Lung microvascular endothelial cell (primary cell): Measurements from ENCODE around the gene SMAD7. TPM values are rescaled to one million over a fixed set of nuclear protein-coding genes. Genes with fewer than 3 reads are reported as not detected.

Experiments used
- DNase-seq, 2 donors: peaks; one replicate each; pipeline versions ENCODE4 v3.0.0 to v3.0.0-alpha.2; 2010; ENCODE audit warnings: low read depth in 2 of 2
- total RNA-seq: library from RNA; depleted of rRNA; stranded (reverse); fragments of >200 nt; gene quantifications from 2 replicates; pipeline ENCODE4 v1.2.1, GENCODE V29; 2014

The SMAD7 gene
- total RNA-seq, 1 donor from 2014 or later: 3.0 TPM

DNA sequence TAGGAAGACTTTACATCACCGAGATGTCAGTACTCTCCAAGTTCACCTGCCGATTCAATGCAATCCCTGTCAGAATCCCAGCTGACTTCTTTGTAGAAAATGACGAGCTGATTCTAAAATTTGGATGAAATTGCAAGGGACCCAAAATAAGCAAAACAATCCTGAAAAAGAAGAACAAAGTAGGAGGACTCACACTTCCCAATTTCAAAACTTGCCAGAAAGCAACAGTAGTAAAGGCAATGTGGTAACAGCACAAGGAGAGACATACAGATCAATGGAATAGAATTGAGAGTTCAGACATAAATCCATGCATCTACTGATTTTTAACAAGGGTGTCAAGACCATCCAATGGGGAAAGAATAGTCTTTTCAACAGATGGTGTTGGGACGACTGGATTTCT, 52.2 kb downstream of the SMAD7 start:
- DNase-seq: no peak

DNA sequence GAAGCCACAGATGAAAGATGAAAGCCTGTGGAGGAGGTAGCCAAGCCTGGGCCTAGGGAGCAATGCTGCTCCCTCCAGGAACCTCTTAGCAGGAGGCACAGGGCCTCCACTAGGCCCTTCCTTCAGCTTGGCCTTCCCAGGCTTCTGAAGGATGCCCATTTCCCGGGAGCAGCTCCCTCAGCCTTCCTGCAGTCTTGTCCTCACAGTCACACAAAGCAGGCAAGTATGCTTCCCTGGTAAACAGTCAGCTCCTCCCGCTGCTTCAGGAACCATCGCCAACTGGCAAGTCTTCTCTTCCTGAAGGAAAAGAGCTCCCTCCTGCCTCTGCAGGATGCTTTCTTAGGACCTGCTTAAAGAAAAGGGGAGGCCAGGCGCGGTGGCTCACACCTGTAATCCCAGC, 53.2 kb downstream of the SMAD7 start:
- DNase-seq: peak in 1 of 2 donors; percentile 27

DNA sequence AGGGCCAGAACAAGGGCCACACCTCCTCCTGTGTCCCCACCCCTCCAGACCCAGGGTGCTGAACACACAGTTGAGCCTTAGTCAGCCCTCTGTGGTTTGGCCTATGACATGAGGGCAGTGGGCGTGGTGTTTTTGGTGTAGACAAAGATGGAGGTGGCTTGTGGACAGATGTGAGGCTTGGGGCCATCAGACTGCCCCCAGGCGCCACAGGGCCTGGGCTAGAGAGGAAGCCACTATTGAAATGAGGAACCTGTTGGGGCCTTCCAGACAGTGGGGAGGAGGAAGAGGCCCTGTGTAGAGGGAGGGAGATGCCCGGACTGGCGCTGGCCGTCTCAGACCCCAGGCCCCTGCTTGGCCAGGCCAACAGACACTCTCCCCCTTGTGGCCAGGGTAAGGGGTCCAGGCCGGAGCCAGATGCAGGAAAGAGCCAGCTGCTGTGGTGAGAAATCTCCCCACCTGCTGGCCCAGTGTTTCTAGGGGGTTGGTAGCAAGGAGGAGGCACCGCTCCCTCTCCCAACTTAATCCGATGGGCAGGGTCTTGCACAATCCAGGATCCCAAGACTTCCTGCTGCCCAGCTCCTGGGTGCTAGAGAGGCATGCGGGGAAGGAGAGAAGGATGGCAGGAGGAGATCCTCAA, 53.8 kb downstream of the SMAD7 start:
- DNase-seq: peak; percentile 31 to 37

DNA sequence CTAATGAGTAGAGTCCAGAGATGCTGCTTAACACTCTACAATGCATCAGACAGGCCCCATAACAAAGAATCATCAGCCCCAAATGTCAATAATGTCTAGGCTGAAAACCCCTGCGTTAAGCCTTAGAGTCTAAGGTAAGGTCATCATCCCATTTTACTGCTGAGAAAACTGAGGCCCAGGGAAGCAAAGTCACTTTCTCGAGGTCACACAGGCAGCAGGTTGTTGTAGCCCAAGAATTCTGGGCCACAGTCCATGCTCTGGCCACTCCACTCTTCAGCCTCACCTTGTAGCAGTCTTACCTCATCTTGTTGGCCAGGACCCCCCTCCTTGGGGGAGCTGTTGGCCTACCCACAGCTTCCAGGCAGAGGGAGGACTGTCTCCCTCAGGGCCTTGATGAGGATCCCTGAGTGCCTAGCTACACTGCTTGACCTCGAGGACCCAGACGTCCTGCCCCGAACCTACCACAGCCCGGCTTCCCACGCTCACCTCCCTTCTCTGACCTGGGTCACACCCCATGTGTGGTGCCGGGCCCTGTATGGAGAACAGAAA, 54.4 kb downstream of the SMAD7 start:
- DNase-seq: no peak

DNA sequence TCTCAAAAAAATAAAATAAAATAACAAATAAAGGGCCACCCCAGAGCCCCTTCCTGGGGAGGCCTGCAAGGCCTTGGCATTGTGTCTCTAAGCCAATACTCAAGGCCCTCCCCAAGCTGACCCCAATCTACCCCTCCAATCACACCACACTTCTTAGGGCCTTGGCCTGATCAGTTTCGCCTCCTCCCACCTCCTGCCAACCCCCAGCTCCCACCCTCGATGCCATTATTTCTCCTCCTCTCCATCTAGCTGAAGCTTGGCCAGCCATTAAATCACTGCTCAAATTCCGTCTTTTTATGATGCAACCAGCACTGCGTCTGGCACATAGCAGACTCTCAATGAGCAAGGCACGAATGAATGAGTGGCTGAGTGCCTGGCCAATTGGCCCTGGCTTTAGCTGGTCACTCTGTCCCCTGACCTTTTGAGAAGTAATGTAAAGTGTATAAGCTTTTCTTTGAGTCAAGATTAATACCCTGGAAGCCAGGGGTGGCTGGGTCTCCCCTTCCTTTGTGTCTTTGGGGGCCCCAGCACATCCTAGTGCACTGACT, 55.9 kb downstream of the SMAD7 start:
- no peak for DNase-seq

DNA sequence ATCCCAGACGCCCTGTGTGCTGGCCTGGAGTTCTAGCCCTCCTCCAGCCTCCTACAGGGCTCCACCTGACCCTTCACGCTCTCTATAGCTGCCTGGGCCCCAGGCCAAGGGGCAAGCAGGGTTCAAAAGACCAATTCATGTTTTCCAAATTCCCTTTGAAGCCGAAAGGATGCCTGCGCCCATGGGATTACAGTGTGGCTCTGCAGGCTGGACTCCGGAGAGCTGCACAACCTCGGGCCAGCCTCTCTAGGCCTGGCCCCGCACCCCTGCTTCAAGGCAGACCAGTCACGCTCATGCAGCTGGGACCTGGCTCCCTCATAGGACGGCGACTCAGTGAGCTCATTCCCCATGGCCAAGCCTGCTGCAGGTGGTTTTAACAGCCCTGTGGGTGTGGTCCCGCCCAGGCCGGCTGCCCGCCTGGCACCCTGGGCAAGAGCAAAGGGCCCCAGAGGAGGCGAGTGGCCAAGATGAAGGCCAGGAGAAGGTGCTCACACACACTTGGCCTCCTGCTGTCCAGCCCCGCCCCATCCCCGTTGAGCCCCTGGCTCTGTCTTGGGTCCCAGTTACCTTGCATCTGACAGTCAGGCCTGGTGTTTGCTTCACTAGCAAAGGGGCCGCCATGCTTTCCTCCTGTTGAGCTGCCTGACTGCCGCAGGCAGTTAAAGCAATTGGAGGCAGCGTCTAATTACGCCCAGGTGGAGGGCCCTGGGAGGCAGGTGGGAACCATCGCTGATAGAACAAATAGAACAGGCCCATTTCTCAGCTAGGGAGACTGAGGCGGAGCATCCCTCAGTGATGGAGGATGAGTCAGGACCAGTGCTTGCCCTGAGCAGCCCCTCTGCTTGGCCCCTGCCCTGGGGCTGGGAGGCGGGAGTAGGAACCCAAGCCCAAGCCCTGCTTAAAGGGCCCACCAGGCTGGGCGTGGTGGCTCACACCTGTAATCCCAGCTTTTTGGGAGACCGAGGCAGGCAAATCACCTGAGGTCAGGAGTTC, 56.9 kb downstream of the SMAD7 start:
- DNase-seq: peak in 1 of 2 donors; percentile 32

DNA sequence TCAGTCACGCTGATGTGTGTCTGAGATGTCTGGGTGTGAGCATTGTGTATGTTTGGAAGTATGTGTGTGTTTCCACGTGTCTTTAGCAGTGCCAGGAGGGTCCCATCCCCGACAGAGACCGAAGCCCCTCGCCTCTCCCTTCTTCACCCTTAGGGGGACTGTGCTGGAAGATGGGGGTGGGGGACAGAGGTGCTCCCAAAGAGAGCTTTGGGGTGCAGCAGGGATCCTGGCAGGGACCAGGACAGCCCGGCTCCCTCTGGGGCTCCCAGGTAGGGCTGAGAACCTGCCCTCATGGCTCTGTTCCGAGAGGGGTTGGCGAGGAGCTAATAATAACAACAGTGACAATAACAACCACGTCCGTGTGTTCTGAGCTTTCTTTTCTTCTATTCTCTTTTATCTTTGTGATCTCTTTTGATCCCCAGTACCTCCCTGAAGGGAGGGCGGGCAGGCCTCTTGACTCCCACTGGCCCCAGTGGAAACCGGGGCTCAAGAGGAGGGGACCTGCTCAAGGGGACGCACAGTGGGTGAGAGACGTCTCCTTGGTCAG, 57.6 kb downstream of the SMAD7 start:
- DNase-seq: peak in 1 of 2 donors; percentile 53

DNA sequence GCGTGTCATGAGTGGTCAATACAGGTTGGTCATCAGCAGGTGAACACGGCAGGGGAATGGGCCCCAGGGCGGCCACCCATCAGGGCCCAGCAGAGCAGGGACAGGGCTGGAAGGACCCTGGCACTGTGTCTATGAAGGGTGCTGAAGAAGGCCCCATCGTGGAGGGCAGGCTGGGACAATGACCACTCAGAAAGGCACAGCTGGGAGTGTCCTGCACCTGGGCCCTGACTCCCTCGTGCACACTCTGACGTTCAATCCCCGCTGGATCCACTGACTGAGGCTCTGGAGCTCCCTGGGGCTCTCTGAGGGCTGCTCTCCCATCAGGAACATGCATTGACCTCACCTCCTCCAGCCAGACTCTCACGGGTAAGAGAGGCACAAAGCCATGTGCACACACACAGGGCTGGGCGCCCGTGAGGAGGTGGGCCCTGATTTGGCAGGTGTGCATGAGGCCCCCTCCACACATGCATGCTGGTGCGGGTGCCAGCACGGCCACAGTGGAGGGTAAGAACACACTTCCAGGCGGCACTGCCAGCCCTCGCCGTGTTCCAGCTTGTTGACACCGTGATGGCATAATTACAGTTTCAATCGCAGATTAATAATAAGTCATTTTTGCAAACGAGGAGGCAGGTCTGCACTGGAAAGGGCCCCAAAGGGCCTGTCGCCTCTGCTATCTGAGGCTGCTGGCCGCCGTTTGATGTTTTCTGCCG, 58.5 kb downstream of the SMAD7 start:
- DNase-seq: no peak

DNA sequence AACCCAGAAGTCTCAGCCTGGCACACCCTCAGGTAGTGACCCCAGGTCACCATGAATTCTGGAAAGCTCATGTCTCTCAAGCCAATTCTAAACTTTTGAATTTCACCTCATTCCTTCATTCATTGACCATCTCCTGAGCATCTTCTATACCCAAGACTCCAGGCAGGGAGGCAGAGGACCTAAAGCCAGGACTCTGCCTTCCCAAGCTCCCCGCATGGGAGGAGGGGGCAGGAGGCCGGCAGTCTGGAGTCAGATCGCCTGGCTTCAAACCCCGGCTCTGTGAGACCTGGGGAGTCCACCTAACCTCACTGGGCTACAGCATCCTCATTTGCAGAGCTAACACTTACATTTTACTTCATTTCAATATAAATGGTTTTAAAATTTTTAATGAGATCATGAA, 59.0 kb downstream of the SMAD7 start:
- no peak for DNase-seq

DNA sequence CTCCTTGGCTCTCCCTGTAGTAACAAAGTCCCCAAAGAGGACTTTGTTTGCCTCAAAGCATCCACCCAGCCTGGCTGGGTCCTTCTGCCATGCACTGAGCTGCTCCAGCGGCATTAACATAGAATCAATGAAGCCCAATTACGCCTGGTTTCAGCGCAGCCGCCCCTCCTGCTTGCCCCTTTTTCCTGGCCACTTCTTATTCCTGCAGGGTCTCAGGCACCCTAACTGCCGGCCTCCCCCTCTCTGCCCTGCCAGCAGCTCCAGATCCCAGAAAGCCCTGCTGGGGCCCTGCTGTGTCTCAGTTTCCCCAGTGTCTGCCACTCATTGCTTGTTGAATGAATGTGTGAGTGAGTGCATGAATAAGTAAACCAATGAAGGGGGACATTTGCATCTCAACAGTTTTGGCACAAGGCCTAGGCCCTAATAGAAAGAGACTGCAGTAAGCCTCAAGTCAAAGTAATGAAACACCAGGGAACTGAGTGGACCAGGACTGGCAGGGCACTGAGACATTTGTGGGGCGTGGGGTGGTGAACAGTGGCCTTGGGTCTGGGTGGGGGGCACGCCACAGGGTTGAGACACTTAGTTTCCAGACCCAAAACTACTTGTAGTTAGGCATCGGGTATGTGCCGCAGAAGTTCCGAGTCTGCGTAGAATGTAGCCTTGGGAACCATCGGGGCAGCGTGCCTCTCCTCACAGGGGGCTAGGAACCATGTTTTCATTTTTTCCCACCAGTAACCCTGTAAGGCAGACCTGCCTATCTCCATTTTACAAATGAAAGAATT, 60.6 kb downstream of the SMAD7 start:
- DNase-seq: no peak

DNA sequence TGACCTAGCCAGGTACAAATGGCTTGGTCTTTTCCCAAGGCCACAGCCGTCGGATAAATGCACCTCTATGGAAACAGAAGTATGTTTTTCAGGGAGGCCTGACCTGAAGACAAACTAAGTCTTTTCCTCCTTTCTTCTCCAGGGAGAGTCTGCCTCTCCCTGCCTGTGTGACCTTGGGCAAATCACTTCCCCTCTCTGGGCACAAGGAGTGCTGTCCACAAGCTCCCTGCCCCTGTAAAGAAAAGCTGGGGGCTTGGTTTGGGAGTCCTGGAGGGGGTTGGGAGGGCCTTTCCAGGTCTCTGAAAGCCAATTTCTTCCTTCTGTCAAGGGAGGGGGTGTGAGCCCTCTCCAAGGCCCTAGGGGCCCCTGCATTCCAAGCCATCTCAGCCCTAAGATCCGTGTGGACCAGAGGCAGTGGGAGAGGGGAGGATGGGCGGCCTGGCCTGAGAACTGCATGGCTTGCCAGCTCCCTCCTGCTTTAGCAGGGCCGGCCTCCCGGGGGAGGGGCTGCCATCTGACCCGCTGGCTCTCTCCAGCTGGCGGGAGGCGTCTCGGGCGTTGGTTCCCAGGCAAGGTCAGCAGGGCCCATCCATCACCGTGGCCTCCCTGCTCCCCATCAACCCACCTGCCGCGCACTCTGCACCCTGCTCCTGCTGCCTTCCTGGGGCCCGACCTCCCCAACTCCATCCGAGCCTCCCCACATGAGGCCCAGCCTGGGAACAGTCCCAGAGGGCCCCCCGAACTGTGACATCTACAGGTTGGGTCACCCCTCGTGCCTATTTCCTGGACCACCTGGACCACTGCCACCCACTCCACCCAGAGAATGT, 61.4 kb downstream of the SMAD7 start:
- peak in 1 of 2 donors; percentile 47 for DNase-seq

DNA sequence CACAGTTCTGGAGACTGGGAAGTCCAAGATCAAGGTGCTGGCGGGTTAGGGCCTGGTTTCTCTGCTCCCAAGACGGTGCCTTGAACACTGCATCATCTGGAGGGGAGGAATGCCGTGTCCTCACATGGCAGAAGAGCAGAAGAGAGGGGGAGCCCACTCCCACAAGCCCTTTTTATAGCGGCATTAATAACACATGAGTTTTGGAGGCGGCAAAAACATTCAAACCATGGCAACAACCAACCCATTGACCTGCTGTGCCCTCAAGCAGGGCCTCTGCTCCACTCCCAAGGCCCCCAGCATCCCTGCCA, 62.0 kb downstream of the SMAD7 start:
- DNase-seq: no peak

DNA sequence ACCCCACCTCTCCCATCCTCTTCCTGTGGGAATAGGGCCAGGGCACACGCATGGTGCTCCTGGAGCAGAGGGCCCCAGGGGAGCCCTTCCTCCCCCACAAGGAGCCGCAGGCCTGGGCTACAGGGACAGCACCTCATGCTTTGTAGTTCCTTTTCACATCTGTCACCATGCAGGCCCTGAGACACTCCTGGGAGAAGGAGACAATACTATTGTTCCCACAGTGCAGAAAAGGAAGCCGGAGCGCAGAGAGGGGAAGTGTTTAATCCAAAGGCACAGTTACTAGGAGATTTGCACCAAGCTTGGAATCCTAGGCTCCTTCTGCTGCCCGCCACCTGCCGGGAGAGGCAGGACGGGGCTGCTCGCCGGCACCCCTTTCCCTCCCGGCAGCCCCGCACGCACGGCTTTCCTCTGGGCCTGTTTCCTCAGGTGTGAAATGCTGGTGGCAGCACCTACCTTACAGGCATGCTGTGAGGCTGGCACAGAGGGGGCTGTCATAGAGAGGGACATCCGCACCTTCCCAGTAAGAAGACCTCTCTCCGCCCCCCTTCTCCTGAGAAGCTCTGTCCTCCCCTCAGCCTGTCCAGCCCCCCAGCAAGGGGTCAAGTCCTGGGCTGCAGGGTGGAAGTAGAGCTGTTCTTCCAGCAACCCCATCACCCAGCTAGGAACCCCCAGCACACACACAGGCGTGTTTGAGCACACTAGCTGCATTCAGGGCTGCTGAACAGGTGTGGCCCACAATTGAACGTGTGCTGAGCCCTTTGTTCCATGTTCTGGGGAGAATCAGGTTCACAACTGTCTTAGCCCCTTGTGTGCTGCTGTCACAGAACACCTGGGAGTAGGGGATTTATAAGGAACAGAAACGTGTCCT, 62.6 kb downstream of the SMAD7 start:
- peak in 1 of 2 donors; percentile 84 for DNase-seq

DNA sequence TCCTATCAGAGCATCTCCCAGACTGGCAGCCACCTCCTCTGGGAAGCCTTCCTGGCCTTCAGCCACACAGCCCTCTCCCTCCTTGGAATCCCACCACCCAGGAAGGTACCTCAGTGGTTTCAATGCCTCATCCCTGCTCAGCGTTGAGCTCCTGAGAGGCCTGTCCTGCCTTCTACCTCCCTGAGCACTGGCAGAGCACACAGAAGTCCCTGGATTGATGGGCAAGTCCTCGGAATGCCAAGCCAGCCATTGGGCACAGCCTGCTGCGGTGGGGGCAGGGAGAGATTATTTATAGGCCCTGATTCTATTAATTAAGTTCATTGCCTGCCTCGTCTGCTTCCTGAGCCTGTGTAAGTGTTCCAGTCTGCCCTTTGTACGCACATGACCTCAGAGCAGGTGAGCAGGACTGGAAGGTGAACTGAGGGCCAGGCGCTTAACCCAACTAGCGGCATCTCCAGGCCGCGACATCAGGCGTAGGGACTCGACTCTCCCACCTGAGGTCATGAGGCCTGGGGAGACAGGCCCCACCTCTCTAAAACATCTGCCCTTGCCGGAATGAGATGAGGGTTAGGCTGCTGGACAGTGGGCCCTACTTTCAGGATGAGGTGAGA, 63.4 kb downstream of the SMAD7 start:
- no peak for DNase-seq

DNA sequence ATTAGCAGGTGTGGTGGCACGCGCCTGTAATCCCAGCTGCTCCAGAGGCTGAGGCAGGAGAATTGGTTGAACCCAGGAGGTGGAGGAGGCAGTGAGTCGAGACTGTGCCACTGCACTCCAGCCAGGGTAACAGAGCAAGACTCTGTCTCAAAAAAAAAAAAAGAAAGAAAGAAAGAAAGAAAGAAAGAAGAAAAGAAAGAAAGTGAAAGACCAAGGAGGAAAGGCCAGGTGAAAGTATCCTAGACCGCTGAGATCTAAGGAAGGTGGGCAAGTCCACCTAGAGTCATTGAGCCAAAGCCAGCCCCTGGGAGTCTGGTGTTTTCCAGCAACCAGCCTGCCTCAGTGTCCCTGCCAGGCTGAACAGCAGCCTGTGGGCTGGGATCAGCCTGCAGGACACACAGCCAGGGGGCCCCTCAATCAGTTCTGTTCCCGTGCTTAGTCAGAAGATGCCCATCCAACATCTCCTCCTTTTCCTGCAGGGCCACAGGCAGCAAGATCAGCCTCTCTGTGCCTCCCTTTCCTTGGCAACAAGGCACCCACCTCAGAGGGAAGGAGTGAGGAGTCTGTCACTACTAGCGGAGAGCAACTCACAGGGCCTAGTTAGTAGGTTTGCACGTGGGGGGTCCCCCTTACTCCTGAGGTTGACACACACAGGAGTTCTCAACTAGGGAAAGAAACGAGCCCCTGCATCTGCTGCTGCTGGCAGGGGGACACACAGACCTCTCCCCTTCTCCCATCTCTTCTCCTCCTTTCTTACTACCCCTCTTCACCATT, 64.1 kb downstream of the SMAD7 start:
- DNase-seq: no peak

DNA sequence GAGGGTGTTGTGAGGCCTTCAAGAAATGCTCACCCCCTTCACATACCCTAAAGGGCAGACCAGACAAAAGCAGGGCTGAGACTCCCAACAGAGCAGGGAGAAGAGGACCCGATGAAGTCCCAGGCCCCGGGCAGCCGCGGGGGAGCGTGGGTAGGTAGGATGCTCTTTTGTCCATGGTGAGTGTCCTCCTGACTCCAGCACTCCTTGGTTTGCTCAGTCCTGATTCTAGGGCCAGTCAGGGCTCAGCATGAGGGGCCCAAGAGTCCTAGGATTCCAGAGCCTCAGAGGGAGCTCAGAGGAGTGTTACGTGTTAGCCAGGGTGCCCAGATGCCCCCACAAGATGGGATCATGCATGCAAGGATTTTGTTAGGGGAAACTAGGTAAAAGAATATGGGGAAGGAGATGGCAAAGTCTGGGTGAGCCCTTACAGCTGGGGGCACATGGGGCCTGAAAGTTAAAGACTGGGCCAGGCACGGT, 64.8 kb downstream of the SMAD7 start:
- DNase-seq: no peak

DNA sequence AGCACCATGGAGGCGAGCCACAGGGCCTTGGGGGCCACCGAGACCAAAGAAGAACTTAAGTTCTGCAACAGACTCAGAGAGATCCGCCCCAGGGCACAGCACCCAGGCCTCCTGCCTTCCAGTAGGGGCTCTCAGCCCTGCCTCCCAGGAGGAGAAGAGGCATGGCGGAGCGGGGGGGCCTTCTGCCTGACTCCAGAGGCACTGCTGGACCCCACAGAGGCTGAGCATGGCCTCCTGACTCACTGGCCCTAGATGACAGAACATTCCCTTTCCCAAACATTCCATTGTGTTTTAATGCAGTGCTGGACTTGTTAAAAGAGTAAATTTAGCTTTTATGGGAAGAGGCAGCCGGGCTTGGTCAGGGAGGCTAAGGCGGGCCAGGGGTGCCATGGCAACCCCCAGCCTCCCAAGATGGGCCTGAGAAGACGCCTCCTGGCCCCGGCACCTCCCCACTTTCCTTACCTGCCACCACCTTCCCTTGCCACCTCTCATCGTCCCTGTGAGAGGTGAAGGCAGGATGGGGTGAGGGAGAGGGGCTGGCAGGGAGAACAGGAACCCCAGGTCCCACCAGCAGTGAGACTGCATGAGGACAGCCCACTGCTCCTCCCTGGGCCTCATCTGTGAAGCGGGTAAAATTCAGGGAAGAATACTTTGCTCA, 65.4 kb downstream of the SMAD7 start:
- DNase-seq: no peak
